Lung (tissue), 12 donors: ENCODE results near the gene ACACA. TPM values are rescaled to one million over a fixed set of nuclear protein-coding genes. Genes with fewer than 3 reads are reported as not detected.
A peak's percentile ranks its signal among the peaks of the same experiment; 100 is the strongest.

Experiments
- ATAC-seq: fragments of 200-7000 bp; cut with Tn5 transposase; one replicate; pipeline ENCODE4 v1.9.1; 2020; ENCODE audit warnings: moderate number of reproducible peaks; ENCODE audit not compliant: insufficient read depth, low FRiP score
- DNase-seq, 3 donors: peaks; one replicate each; pipeline ENCODE4 v3.0.0-alpha.2; 2013 to 2017
- H3K27ac ChIP-seq, 2 donors: one replicate each; pipeline ENCODE4 v1.5.1; 2013; ENCODE audit warnings: mild to moderate bottlenecking in 2 of 2, moderate library complexity in 2 of 2, control low read depth in 1 of 2, inconsistent platforms in 1 of 2, low read depth in 1 of 2, low read length in 1 of 2
- H3K27me3 ChIP-seq, 3 donors: one replicate each; pipeline ENCODE4 v1.5.1; 2013; ENCODE audit warnings: low read length in 2 of 3; ENCODE audit not compliant: control insufficient read depth in 3 of 3, insufficient read depth in 3 of 3
- H3K36me3 ChIP-seq, 4 donors: one replicate each; pipeline ENCODE4 v1.5.1; 2013; ENCODE audit warnings: low read length in 4 of 4, mild to moderate bottlenecking in 1 of 4, moderate library complexity in 1 of 4; ENCODE audit not compliant: control insufficient read depth in 4 of 4, insufficient read depth in 4 of 4
- H3K4me1 ChIP-seq, 5 donors: one replicate each; pipeline ENCODE4 v1.5.1; 2013; ENCODE audit warnings: low read length in 5 of 5, mild to moderate bottlenecking in 2 of 5, moderate library complexity in 1 of 5; ENCODE audit not compliant: control insufficient read depth in 5 of 5, insufficient read depth in 5 of 5
- H3K4me3 ChIP-seq: one replicate; pipeline ENCODE4 v1.5.1; 2013; ENCODE audit warnings: mild to moderate bottlenecking, control low read depth, moderate library complexity
- H3K9ac ChIP-seq, 2 donors: one replicate each; pipeline ENCODE4 v1.5.1; 2013; ENCODE audit warnings: low read length in 2 of 2, control low read depth in 1 of 2; ENCODE audit not compliant: insufficient read depth in 1 of 2
- H3K9me3 ChIP-seq, 4 donors: one replicate each; pipeline ENCODE4 v1.5.1; 2013; ENCODE audit warnings: low read length in 3 of 4, mild to moderate bottlenecking in 1 of 4, moderate library complexity in 1 of 4; ENCODE audit not compliant: control insufficient read depth in 4 of 4, insufficient read depth in 3 of 4
- WGBS, 2 donors: extraction: QIAGEN DNeasy Blood & Tissue Kit; methylation state at CpG; one replicate each; pipeline ENCODE4 v1.1.7; 2013; 5-methylcytosine and 5-hydroxymethylcytosine counted together
- polyA plus RNA-seq, 2 donors: library from polyadenylated mRNA; stranded (reverse); fragments of 200-250 nt; gene quantifications; one replicate each; pipeline ENCODE4 v1.2.1, GENCODE V29; 2013
- total RNA-seq, 2 donors: library from RNA; depleted of rRNA in 1 of 2; stranded (reverse); fragments of >200 nt in 1 of 2; gene quantifications; one replicate each; pipeline ENCODE4 v1.2.1, GENCODE V29; 2014 to 2021
- TF ChIP-seq, protein P1 (sequence below): IDR thresholded peaks from 2 replicates; pipeline ENCODE4 v1.5.1; 2012; ENCODE audit warnings: mild to moderate bottlenecking; ENCODE audit errors: control extremely low read depth, extremely low read depth
- donor health status: control.
- donor health status: control.
- donor health status: Bipolar disorder and iron deficiency.
- donor health status: healthy.
- donor health status: DM: yes; HTN: yes; CAD: no.

Gene ACACA
- total and polyA plus RNA-seq, 4 donors, result 26.0 to 111 (median 55.6) TPM

DNA sequence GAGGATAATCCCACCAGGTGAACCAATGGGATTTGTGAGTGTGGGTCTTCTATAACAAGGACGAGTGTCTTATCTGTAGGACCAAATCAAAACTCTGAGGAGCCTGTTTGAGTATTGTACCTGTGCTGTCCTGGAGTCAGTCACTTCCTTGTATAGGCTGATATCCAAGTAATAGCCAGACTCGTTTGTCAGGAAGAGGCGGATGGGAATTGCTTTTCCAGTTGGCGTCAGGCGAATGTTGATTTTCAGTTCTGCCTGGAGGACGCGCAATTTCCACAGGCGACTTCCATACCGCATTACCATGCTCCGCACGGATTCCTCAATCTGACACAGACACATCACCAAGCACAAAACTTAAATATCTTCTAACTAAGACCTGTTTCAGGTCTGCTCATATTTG lies 218.5 kb downstream of the ACACA start:
- no peak overlapping the region for H3K4me3 ChIP-seq
- H3K36me3 ChIP-seq, result peaks cover 6 to 20% (median 13%) of the 10 kb centered on the region in 4 donors
- H3K27me3 ChIP-seq, result no peaks in the 10 kb centered on the region
- TF ChIP-seq, protein P1, sequence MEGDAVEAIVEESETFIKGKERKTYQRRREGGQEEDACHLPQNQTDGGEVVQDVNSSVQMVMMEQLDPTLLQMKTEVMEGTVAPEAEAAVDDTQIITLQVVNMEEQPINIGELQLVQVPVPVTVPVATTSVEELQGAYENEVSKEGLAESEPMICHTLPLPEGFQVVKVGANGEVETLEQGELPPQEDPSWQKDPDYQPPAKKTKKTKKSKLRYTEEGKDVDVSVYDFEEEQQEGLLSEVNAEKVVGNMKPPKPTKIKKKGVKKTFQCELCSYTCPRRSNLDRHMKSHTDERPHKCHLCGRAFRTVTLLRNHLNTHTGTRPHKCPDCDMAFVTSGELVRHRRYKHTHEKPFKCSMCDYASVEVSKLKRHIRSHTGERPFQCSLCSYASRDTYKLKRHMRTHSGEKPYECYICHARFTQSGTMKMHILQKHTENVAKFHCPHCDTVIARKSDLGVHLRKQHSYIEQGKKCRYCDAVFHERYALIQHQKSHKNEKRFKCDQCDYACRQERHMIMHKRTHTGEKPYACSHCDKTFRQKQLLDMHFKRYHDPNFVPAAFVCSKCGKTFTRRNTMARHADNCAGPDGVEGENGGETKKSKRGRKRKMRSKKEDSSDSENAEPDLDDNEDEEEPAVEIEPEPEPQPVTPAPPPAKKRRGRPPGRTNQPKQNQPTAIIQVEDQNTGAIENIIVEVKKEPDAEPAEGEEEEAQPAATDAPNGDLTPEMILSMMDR, result no peak
- no peaks in the 10 kb centered on the region for H3K4me1 ChIP-seq
- 93 to 94% methylated on average over 11 of the region's 11 CpGs for WGBS, 2 donors
- no peak overlapping the region for H3K27ac ChIP-seq
- no peaks in the 10 kb centered on the region for H3K9me3 ChIP-seq
- no peak overlapping the region for H3K9ac ChIP-seq
- ATAC-seq (no peak), DNase-seq (no peak)

DNA sequence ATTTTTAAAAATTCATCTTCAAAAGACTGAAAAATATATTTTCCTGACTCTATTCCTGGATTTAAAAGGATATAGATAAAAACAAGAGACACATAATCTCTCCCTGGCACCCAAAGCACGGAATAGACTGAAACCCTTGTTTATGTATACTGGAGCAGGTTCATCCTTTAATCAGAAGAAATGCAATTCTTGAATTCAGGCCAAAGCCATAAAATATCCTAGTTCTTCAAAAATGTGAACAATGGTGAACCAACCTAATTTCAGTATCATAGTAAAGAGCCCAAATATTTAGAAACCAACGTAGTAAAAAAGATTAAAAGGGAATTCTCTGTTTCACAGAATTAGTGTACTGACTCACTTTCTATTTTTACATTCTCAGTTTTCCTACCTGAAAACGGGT lies 219.4 kb downstream of the ACACA start:
- DNase-seq, result no peak
- Histone ChIP-seq H3K9ac (no peak overlapping the region), H3K36me3 (peaks cover 3 to 20% (median 13%) of the 10 kb centered on the region in 4 donors)

DNA sequence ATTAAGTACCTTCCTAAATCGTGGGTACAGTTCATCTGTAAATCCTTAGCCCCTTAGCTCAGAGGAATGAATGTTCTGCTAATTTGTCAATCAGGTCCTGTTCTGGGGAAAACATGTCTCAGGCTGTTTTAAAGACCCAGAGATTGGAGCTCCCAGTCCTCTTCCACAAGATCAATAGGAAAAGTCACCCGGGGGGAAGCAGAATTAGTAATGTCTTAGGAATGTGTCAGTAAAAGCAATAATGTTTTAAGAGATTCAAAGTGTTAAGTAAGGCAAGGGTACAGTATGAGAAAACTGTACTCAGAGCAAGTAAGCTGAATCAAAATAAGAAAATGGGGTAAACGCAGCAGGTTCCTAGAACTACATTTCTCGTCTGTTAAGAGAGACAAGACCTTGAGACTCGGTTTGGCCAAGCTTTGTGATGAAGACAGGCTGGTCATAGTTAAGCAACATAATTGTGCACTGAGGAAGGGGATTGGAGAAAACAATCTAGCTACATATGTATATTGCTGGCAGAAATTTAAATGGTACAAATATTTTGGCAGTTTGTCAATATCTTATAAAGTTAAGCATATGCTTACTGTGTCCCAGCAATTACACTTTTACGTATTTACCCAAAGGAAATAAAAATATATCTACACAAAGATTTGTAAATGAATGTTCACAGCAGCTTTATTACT lies 223.7 kb downstream of the ACACA start:
- peak; percentile 54 to 91 (median 86) for DNase-seq
- no peak overlapping the region for H3K4me3 ChIP-seq

More for the DNA sequence above, 219.4 kb downstream of the ACACA start:
- 84 to 93% methylated on average over 3 of the region's 3 CpGs for WGBS, 2 donors
- Histone ChIP-seq H3K27ac (no peak overlapping the region), H3K9me3 (no peaks in the 10 kb centered on the region), H3K4me1 (peaks cover 0 to 7% (median 0%) of the 10 kb centered on the region in 5 donors), H3K4me3 (no peak overlapping the region), H3K27me3 (no peaks in the 10 kb centered on the region)
- ATAC-seq, result no peak
- TF ChIP-seq, protein P1, result no peak

More for the DNA sequence above, 223.7 kb downstream of the ACACA start:
- Histone ChIP-seq H3K27ac (no peak overlapping the region), H3K9me3 (no peaks in the 10 kb centered on the region), H3K9ac (no peak overlapping the region), H3K36me3 (peaks cover 4 to 11% (median 9%) of the 10 kb centered on the region in 4 donors), H3K27me3 (no peaks in the 10 kb centered on the region), H3K4me1 (peaks cover 0 to 7% (median 0%) of the 10 kb centered on the region in 5 donors)
- TF ChIP-seq, protein P1, result no peak
- 84 to 92% methylated on average over 6 of the region's 6 CpGs for WGBS, 2 donors
- ATAC-seq, result no peak
